Body of pancreas (tissue), 4 donors: ENCODE measurements around the gene RBM33.

Source experiments
- CTCF ChIP-seq, 7 experiments: fragments of 450-650 bp in 4 of 7; fragments of 200-600 bp in 3 of 7; sonication (generic) in 3 of 7; IDR thresholded peaks; one replicate each; pipeline ENCODE4 v1.5.1; 2016 to 2019; ENCODE audit warnings: antibody characterized with exemption in 7 of 7
- POLR2A ChIP-seq, 3 donors: fragments of 450-650 bp; IDR thresholded peaks; one replicate each; pipeline ENCODE4 v1.6.1; 2016; ENCODE audit warnings: antibody characterized with exemption in 3 of 3, mild to moderate bottlenecking in 2 of 3

GRCh38 chr7:155612658-155613057 lies 31.8 kb upstream of the RBM33 start:
- TF ChIP-seq POLR2A (IDR thresholded peaks at IDR 0.05) (no peak), CTCF (IDR thresholded peaks at IDR 0.05) (no peak)
